Measurements from ENCODE around the gene GALNT18. TPM values are rescaled to one million over a fixed set of nuclear protein-coding genes. Genes with fewer than 3 reads are reported as not detected.

Gene GALNT18
- total RNA-seq, 1 donor from 2014 or later, result 24.4 TPM

DNA sequence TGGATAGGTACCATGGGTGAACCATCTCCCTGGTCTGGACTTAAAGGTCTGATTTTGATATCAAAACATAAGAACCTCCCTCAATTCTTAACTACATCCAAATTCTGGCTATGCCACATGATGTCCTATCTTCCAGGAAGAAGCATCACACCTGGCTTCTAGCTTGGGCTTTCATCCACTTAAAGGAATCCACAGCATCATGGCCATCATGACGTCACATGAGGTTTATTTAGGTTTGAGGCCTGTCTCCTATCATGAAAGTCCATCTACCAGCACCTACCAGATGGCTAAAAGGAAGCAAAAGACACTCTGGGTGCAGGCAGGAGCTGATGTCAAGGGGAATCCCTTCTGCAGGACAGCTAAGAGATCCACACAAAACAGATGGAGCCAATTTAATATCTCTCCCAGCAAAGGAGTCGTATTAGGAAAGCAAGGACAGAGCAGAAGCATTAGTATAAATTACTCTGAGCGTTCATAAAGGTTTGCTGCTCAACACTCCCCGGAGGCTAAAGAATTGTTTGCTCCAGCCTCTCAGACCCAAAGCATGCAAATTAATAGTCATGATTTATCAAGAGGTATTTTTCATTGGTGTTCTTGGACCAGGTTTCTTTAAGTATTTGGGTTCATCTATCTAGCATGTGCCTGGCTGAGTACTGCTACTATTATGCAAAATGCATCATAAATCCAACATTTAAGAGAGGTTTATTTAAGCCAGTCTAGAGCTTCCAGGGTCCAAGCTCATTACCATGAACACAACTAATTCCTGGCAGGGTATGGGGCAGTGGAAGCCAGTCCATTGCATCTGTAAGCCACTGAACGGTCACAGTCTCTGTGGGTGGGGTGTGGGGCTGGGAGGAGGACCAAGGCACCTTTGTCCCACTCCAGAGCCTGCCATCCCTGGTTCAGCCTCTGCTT, 47.2 kb downstream of the GALNT18 start:
- TF ChIP-seq, protein P1, sequence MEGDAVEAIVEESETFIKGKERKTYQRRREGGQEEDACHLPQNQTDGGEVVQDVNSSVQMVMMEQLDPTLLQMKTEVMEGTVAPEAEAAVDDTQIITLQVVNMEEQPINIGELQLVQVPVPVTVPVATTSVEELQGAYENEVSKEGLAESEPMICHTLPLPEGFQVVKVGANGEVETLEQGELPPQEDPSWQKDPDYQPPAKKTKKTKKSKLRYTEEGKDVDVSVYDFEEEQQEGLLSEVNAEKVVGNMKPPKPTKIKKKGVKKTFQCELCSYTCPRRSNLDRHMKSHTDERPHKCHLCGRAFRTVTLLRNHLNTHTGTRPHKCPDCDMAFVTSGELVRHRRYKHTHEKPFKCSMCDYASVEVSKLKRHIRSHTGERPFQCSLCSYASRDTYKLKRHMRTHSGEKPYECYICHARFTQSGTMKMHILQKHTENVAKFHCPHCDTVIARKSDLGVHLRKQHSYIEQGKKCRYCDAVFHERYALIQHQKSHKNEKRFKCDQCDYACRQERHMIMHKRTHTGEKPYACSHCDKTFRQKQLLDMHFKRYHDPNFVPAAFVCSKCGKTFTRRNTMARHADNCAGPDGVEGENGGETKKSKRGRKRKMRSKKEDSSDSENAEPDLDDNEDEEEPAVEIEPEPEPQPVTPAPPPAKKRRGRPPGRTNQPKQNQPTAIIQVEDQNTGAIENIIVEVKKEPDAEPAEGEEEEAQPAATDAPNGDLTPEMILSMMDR (IDR thresholded peaks at IDR 0.05; ENCODE audit: borderline replicate concordance), result no peak
- no peaks in the 10 kb centered on the region for H3K27me3 ChIP-seq (ENCODE audit: low read depth)
- no peak overlapping the region for H3K4me3 ChIP-seq
- peaks cover 83% of the 10 kb centered on the region for H3K4me1 ChIP-seq
- no peaks in the 10 kb centered on the region for H3K36me3 ChIP-seq
- no peak overlapping the region for H3K27ac ChIP-seq (replicated peaks)
- no peaks in the 10 kb centered on the region for H3K9me3 ChIP-seq (replicated peaks)
- intact Hi-C loops (cut with micrococcal nuclease), result no loop called here
- no peak for DNase-seq

DNA sequence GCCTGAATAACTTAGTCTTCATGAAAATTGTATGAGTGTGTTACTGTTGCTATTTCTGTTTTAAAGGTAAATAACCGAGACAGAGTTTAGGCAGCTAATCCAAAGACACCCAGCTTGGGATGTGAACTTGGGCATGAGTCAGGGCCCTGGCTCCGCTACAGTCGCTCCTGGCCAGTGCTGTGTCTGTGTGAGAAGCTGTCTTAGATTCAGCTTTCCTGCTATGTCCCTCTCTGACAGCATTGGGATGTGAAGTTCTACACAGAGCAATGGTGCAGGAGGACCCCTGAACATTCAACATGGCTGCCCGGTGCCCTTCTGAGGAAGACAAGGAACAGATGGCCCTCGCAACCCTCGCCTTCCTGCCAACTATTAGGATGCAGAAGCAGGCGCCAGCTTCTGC, 49.4 kb downstream of the GALNT18 start:
- intact Hi-C loops (cut with micrococcal nuclease), result no loop called here
- H3K9me3 ChIP-seq (replicated peaks), result no peaks in the 10 kb centered on the region
- H3K36me3 ChIP-seq, result no peaks in the 10 kb centered on the region
- H3K27me3 ChIP-seq (ENCODE audit: low read depth), result no peaks in the 10 kb centered on the region
- H3K27ac ChIP-seq (replicated peaks), result no peak overlapping the region
- H3K4me1 ChIP-seq, result peaks cover 83% of the 10 kb centered on the region
- no peak for DNase-seq
- TF ChIP-seq, protein P1 (IDR thresholded peaks at IDR 0.05; ENCODE audit: borderline replicate concordance), result no peak
- H3K4me3 ChIP-seq, result no peak overlapping the region

DNA sequence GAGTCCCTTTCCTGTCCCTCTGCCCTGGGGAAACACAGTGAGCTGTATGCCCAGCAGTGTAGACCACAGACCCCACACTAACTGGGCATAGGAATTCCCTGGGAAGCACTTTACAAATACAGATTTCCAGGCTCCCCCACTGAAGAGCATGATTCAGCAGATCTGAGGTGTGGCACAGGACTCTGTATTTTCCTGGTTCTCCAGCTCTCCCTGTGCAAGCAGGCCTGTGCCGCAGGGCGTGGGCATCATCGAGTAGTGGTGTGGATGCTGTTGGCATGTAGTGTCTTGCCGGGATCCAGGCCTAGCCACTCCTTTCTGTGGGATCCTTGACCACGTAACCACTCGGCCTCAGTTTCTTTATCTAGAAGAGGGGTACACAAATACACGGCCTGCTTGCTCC, 49.9 kb downstream of the GALNT18 start:
- Histone ChIP-seq H3K4me3 (no peak overlapping the region), H3K36me3 (no peaks in the 10 kb centered on the region), H3K27ac (replicated peaks) (peak overlapping the region; percentile 80), H3K27me3 (ENCODE audit: low read depth) (no peaks in the 10 kb centered on the region), H3K4me1 (peaks cover 84% of the 10 kb centered on the region), H3K9me3 (replicated peaks) (no peaks in the 10 kb centered on the region)
- TF ChIP-seq, protein P1 (IDR thresholded peaks at IDR 0.05; ENCODE audit: borderline replicate concordance), result no peak
- intact Hi-C loops (cut with micrococcal nuclease), result no loop called here
- no peak for DNase-seq

DNA sequence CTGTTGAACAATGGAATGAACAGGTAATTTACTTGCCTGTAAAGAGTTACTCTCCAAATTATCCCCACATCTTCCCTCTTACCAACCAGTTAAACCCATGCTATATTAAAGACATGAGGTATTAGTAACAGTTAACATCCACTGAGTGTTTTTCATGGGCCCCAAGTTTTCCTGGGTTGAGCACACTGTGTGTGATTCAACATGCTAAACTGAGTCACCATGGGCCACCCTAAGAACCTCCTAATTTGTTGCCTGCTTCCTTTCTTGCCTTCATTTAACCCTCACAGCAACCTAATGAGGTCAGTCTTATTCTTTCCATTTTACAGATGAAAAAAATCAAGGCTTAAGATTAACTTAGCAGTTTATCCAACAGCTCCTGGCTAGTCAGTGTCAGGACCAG, 51.0 kb downstream of the GALNT18 start:
- no peak for DNase-seq
- peak overlapping the region; percentile 30 for H3K4me3 ChIP-seq
- no peaks in the 10 kb centered on the region for H3K36me3 ChIP-seq
- intact Hi-C loops (cut with micrococcal nuclease), result no loop called here
- no peaks in the 10 kb centered on the region for H3K9me3 ChIP-seq (replicated peaks)
- H3K27ac ChIP-seq (replicated peaks), result peak overlapping the region; percentile 80
- no peaks in the 10 kb centered on the region for H3K27me3 ChIP-seq (ENCODE audit: low read depth)
- TF ChIP-seq, protein P1 (IDR thresholded peaks at IDR 0.05; ENCODE audit: borderline replicate concordance), result no peak
- H3K4me1 ChIP-seq, result peaks cover 83% of the 10 kb centered on the region

DNA sequence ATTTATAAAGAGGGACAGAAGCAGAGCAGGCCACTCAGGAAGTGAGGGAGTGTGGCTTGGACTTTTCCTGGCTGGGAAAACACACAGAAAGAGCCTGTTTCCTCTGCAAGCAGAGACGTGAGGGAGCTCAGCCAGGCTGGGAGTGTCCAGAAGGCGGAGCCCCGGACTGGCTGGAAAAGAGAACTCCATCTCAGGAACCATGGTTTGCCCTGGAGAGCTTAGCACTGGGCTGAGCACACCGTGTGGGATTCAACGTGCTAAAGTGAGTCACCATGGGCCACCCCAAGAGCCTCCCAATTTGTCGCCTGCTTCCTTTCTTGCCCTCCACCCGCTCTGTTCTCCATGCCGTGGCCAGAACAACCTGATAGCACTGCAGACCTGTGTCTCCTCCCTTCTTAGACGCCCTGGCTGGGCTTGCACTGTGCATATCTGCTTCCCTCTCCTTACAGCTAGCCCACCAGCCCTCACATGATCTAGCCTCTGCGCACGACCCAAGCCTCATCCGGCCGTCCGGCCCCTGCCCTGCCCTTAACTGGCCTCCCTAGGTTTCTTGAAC, 51.8 kb downstream of the GALNT18 start:
- H3K27ac ChIP-seq (replicated peaks), result peak overlapping the region; percentile 80
- intact Hi-C loops (cut with micrococcal nuclease), result no loop called here
- peak; percentile 75 for DNase-seq
- H3K4me3 ChIP-seq, result peak overlapping the region; percentile 30
- H3K36me3 ChIP-seq, result no peaks in the 10 kb centered on the region
- no peaks in the 10 kb centered on the region for H3K9me3 ChIP-seq (replicated peaks)
- H3K27me3 ChIP-seq (ENCODE audit: low read depth), result no peaks in the 10 kb centered on the region
- H3K4me1 ChIP-seq, result peaks cover 84% of the 10 kb centered on the region
- TF ChIP-seq, protein P1 (IDR thresholded peaks at IDR 0.05; ENCODE audit: borderline replicate concordance), result peak; percentile 38
